ENCODE results near the gene RABGAP1L.

Gene RABGAP1L

GRCh38 chr1:174902531-174903099, 743.3 kb downstream of the RABGAP1L start:
- DNase-seq: no peak

- DNase-seq: no peak
Measured at GRCh38 chr1:174911606-174912005, 752.3 kb downstream of the RABGAP1L start.

DNA sequence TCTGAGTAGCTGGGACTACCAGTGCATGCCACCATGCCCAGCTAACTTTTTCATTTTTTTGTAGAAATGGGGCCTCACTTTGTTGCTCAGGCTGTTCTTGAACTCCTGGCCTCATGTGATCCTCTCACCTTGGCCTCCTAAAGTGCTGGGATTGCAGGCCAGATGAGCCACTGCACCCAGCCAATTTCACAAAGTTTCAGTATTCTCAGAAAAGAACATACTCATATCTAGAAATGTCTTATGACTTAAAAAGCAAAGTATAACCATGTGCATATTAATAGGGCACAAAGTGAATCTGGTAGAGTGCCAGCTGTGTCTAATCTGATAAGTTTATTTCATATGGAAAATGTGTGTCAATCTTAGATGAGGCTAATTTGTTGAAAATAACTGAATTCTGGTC, 752.9 kb downstream of the RABGAP1L start:
- no peak for DNase-seq

GRCh38 chr1:174913225-174913903, 754.0 kb downstream of the RABGAP1L start:
- no peak for DNase-seq

GRCh38 chr1:174914991-174915390, 755.7 kb downstream of the RABGAP1L start:
- no peak for DNase-seq

- DNase-seq: no peak
Measured at GRCh38 chr1:174916846-174917245, 757.5 kb downstream of the RABGAP1L start.

GRCh38 chr1:174920093-174920492, 760.8 kb downstream of the RABGAP1L start:
- no peak for DNase-seq

GRCh38 chr1:174922121-174922520, 762.8 kb downstream of the RABGAP1L start:
- DNase-seq: no peak

GRCh38 chr1:174923820-174924219, 764.5 kb downstream of the RABGAP1L start:
- no peak for DNase-seq

DNA sequence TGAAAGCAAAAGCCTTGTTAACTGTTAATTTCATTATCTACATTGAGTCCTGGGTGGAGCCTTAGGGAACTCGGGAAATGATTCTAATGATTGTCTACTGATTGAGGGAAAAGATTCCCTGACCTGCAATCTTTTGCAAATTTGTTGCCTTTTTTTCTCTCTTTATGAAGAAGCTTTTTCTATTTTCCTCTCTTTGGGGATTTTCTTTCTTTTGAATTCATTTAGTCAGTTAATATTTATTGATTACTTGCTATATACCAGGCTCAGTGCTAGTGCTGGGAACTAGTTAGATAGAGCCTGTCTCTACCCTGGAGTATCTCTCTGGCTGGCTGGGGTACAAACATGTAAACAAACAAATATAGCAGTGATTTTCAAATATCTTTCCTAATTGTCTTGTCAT, 769.2 kb downstream of the RABGAP1L start:
- no peak for DNase-seq

- no peak for DNase-seq
Measured at GRCh38 chr1:174931214-174931613, 771.9 kb downstream of the RABGAP1L start.

GRCh38 chr1:174932587-174932986, 773.3 kb downstream of the RABGAP1L start:
- no peak for DNase-seq

GRCh38 chr1:174935961-174936727, 776.8 kb downstream of the RABGAP1L start:
- no peak for DNase-seq

DNA sequence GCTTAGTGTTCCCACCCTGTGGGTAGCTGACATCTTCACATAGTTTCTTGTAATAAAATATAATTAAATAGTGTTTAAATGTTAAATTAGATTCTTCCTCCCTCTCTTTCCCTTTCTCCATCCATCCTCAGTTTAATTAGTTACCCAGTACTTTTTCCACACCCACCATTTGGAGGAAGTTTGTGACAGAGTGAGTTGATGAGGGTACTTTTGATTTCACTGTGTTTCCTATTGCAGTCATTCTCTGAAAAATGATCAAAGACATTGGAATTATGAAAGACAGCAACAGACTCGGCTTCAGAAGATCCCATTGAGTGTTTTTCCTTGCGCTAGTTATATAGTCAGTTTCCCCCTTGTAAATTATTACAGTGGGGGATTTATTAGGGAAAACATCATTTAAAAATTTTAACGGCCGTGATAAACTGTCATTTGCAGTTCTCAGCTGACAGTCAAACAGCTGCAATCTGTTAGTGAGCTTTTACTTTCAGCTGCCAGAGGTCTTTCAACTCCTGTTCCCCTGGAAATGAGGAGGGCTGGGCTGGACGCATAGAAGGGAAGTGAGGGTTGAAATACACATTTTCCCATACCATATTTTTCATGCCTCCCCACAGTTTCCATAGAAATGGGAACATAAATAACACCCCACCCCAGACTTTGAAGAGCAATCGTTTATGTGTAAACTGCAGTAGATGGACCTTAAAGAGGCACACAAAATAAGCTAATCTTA, 779.1 kb downstream of the RABGAP1L start:
- DNase-seq: no peak

DNA sequence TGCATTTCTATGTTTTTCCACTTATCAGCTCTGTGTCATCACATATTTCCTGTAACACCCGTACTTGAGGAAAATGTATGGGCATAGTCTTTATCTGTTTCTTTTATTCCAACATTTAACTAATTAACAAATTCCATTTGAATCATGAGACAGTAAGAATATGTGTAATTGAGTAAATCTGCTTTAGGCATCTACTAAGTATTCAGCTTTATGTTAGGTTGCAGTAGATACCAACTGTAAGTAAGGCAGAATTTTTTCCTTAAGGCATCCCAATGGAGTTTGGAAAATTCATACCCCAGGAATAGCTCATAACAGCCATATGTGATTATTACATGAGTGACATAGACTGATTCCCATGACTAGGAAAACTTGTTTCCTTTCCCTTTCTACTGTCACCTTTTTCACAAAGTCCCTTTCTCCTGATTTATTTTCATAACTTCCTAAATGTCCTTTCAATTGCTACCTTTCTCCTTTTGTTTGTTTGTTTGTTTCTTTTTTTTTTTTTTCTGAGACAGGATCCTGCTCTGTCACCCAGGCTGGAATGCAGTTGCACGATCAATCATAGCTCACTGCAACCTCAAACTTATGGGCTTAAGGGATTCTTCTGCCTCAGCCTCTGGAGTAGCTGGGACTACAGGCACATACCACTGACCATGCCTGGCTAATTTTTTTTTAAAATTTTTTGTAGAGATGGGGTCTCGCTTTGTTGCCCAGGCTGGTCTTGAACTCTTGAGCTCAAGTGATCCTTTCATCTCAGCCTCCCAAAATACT, 780.6 kb downstream of the RABGAP1L start:
- DNase-seq: no peak

- no peak for DNase-seq
Measured at GRCh38 chr1:174940646-174941175, 781.4 kb downstream of the RABGAP1L start.

DNA sequence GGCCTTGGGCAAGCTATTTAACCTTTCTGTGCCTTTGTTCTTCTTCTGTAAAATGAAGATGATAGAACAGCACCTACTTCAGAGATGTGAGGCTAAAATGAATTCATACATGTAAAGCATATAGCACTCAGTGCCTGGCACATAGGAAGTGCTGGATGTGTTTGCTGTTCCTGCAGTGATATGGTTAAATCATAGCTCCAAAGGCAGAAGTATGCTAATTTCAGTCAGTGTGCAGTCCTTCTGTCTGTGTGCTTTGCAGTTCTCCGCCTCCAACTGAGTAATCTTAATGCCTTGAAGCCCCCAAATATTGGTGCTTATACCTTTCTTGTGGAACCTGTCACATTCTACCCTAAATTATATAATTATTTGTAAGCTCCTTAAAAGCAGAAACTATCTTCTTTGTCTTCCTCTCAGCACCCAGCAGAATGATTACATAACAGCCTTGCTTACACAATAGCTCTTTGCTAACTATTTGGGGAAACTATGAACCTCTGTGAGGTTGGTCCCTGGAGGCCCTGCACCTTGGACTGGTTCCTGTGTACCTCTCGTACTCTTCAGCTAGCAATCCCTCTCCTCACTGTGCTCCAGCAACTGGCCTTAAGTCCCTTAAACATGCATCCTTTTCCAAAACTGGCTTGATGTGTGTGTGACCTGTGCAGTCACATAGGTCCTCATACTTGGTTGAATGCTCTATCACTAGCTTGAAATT, 783.4 kb downstream of the RABGAP1L start:
- DNase-seq: peak; percentile 16

DNA sequence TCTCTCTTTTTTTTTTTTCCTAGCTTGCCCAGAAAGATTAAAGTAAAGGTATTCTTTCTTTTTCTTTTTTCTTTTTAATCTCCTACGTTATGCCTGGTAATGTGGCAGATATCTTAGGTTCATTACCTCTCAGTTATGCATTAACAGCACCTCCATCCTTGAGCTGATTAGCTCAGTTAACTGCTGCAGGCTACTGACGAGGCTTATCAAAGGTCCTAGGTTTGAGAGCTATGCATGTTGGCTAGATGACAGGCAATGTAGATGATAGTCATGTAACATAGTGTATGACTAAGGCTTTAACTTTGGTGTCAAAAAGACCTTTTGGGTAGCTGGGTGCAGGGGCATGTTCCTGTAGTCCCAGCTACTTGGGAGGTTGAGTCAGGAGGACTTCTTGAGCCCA, 786.7 kb downstream of the RABGAP1L start:
- no peak for DNase-seq

DNA sequence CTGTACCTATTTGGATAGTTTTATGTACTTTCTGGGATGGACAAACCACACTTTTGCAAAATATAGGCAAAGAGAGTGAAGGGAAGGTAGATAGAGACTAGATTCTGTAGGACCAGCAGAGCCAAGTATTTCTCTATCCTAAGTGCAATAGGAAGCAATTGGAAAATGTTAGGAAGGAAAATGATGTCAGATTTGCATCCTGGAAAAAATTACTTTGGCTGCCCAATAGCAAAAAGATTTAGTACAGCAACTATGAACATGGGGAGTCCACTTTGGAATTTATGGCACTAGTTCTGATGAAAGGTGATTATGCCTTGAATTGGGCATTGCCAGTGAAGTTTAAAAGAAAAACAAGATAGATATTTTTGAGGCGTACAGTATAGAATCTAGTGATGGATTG, 789.7 kb downstream of the RABGAP1L start:
- no peak for DNase-seq

- DNase-seq: no peak
Measured at GRCh38 chr1:174949645-174950044, 790.3 kb downstream of the RABGAP1L start.

GRCh38 chr1:174953285-174954072, 794.2 kb downstream of the RABGAP1L start:
- DNase-seq: peak; percentile 63
